BLaER1 treated with 17β-estradiol and CSF1 and Interleukin-3, amounts not matched to agents 10 nM and 100 nM (cell line): ENCODE results near the gene APAF1.

ENCODE experiments used
- H3K27ac ChIP-seq, 11 experiments: shearing (Covaris generic); formaldehyde crosslinking; 2 replicates each; pipeline ENCODE4 v1.8.1; 2022
- H3K27me3 ChIP-seq, 11 experiments: shearing (Covaris generic); formaldehyde crosslinking; 2 replicates each; pipeline ENCODE4 v1.8.1; 2022
- H3K36me3 ChIP-seq, 11 experiments: shearing (Covaris generic); formaldehyde crosslinking; 2 replicates each; pipeline ENCODE4 v1.8.1; 2022
- H3K4me1 ChIP-seq, 10 experiments: shearing (Covaris generic); formaldehyde crosslinking; 2 replicates each; pipeline ENCODE4 v1.8.1; 2022
- H3K4me2 ChIP-seq, 11 experiments: shearing (Covaris generic); formaldehyde crosslinking; 2 replicates each; pipeline ENCODE4 v1.8.1; 2022
- H3K4me3 ChIP-seq, 10 experiments: shearing (Covaris generic); formaldehyde crosslinking; 2 replicates each; pipeline ENCODE4 v1.8.1; 2022
- H3K9ac ChIP-seq, 11 experiments: shearing (Covaris generic); formaldehyde crosslinking; 2 replicates each; pipeline ENCODE4 v1.8.1; 2022
- H3K9me3 ChIP-seq, 11 experiments: shearing (Covaris generic); formaldehyde crosslinking; replicated peaks in 1 of 11; 2 replicates each; pipeline ENCODE4 v1.8.1; 2022
- H4K20me1 ChIP-seq, 11 experiments: shearing (Covaris generic); formaldehyde crosslinking; 2 replicates each; pipeline ENCODE4 v1.8.1; 2022
- Cebpa-rat ChIP-seq, 11 experiments: shearing (Covaris generic); IDR thresholded peaks; 2 replicates each; pipeline ENCODE4 v1.8.1; 2022

The APAF1 gene

DNA sequence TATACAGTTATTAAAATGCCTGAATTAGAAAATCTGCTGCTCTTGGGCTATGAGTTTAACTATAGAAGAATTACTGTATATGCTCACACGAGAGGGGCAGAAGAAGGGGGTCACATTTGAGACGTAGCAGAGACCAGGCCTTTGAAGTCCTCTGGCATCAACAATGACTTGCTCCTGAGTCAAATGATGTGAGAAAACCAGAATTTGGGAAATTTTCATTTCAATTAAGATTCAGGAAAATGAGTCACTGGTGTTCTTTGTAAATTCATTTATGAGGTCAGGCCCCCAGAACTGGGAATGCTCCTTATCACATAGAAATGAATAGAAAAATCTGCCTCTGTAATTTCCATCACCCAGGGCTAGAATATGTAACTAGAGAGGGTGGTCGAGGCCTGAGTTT is 92.9 kb downstream of the APAF1 start:
- H3K27ac ChIP-seq = no peak overlapping the region
- H3K36me3 ChIP-seq = peaks cover 29 to 59% (median 40%) of the 10 kb centered on the region in 11 experiments
- no peak overlapping the region for H3K4me2 ChIP-seq
- H4K20me1 ChIP-seq = peaks cover 0 to 9% (median 0%) of the 10 kb centered on the region in 11 experiments; a peak in 2 of 22 replicates
- H3K9ac ChIP-seq = no peak overlapping the region
- no peaks in the 10 kb centered on the region; a peak in 1 of 22 replicates for H3K9me3 ChIP-seq
- H3K4me1 ChIP-seq = no peaks in the 10 kb centered on the region
- H3K4me3 ChIP-seq = no peak overlapping the region
- H3K27me3 ChIP-seq = no peaks in the 10 kb centered on the region
- TF ChIP-seq Cebpa-rat (IDR thresholded peaks at IDR 0.05) = no peak

- Histone ChIP-seq H3K27ac (no peak overlapping the region), H4K20me1 (peaks cover 0 to 9% (median 0%) of the 10 kb centered on the region in 11 experiments; a peak in 2 of 22 replicates), H3K4me1 (no peaks in the 10 kb centered on the region), H3K4me3 (no peak overlapping the region), H3K27me3 (no peaks in the 10 kb centered on the region), H3K9ac (no peak overlapping the region), H3K4me2 (no peak overlapping the region), H3K36me3 (peaks cover 24 to 53% (median 38%) of the 10 kb centered on the region in 11 experiments), H3K9me3 (no peaks in the 10 kb centered on the region; a peak in 1 of 22 replicates)
- no peak for TF ChIP-seq Cebpa-rat (IDR thresholded peaks at IDR 0.05)
Observed at GRCh38 chr12:98738539-98738938, 93.4 kb downstream of the APAF1 start.

GRCh38 chr12:98740751-98741150 is 95.7 kb downstream of the APAF1 start:
- H4K20me1 ChIP-seq = peaks cover 0 to 9% (median 0%) of the 10 kb centered on the region in 11 experiments; a peak in 1 of 22 replicates
- H3K4me3 ChIP-seq = no peak overlapping the region
- H3K4me2 ChIP-seq = no peak overlapping the region
- no peaks in the 10 kb centered on the region; a peak in 2 of 22 replicates for H3K9me3 ChIP-seq
- peaks cover 4 to 44% (median 25%) of the 10 kb centered on the region in 11 experiments; a peak in 20 of 22 replicates for H3K36me3 ChIP-seq
- TF ChIP-seq Cebpa-rat (IDR thresholded peaks at IDR 0.05) = no peak
- H3K9ac ChIP-seq = no peak overlapping the region
- no peaks in the 10 kb centered on the region for H3K4me1 ChIP-seq
- H3K27me3 ChIP-seq = no peaks in the 10 kb centered on the region
- H3K27ac ChIP-seq = no peak overlapping the region

GRCh38 chr12:98741196-98741555 is 96.1 kb downstream of the APAF1 start:
- H3K9me3 ChIP-seq = no peaks in the 10 kb centered on the region; a peak in 2 of 22 replicates
- no peak overlapping the region for H3K4me3 ChIP-seq
- peaks cover under 1 to 44% (median 25%) of the 10 kb centered on the region in 11 experiments; a peak in 17 of 22 replicates for H3K36me3 ChIP-seq
- TF ChIP-seq Cebpa-rat (IDR thresholded peaks at IDR 0.05) = no peak
- H3K27ac ChIP-seq = no peak overlapping the region
- no peaks in the 10 kb centered on the region for H3K27me3 ChIP-seq
- H4K20me1 ChIP-seq = peaks cover 0 to 9% (median 0%) of the 10 kb centered on the region in 11 experiments; a peak in 1 of 22 replicates
- H3K4me1 ChIP-seq = no peaks in the 10 kb centered on the region
- H3K9ac ChIP-seq = no peak overlapping the region
- H3K4me2 ChIP-seq = no peak overlapping the region

GRCh38 chr12:98741556-98742265 is 96.6 kb downstream of the APAF1 start:
- H3K4me2 ChIP-seq = no peak overlapping the region
- no peak overlapping the region for H3K9ac ChIP-seq
- H4K20me1 ChIP-seq = peaks cover 0 to 4% (median 0%) of the 10 kb centered on the region in 11 experiments; a peak in 1 of 22 replicates
- H3K9me3 ChIP-seq = no peaks in the 10 kb centered on the region; a peak in 2 of 22 replicates
- no peak overlapping the region for H3K27ac ChIP-seq
- H3K36me3 ChIP-seq = peaks cover 0 to 46% (median 23%) of the 10 kb centered on the region in 11 experiments; a peak in 15 of 22 replicates
- H3K27me3 ChIP-seq = no peaks in the 10 kb centered on the region
- TF ChIP-seq Cebpa-rat (IDR thresholded peaks at IDR 0.05) = no peak
- H3K4me3 ChIP-seq = no peak overlapping the region
- H3K4me1 ChIP-seq = no peaks in the 10 kb centered on the region

- no peaks in the 10 kb centered on the region for H3K27me3 ChIP-seq
- H3K27ac ChIP-seq = no peak overlapping the region
- H3K9ac ChIP-seq = no peak overlapping the region
- no peak overlapping the region for H3K4me2 ChIP-seq
- no peaks in the 10 kb centered on the region; a peak in 2 of 22 replicates for H3K9me3 ChIP-seq
- H3K36me3 ChIP-seq = peaks cover 0 to 53% (median 23%) of the 10 kb centered on the region in 11 experiments; a peak in 14 of 22 replicates
- H3K4me1 ChIP-seq = no peaks in the 10 kb centered on the region
- no peaks in the 10 kb centered on the region for H4K20me1 ChIP-seq
- no peak for TF ChIP-seq Cebpa-rat (IDR thresholded peaks at IDR 0.05)
- no peak overlapping the region for H3K4me3 ChIP-seq
Observed at GRCh38 chr12:98743362-98743953, 98.4 kb downstream of the APAF1 start.

- Histone ChIP-seq H4K20me1 (no peaks in the 10 kb centered on the region), H3K4me1 (no peaks in the 10 kb centered on the region), H3K9ac (no peak overlapping the region), H3K4me3 (no peak overlapping the region), H3K4me2 (no peak overlapping the region), H3K27ac (no peak overlapping the region), H3K36me3 (peaks cover 0 to 61% (median 34%) of the 10 kb centered on the region in 11 experiments; a peak in 15 of 22 replicates), H3K9me3 (no peaks in the 10 kb centered on the region; a peak in 2 of 22 replicates), H3K27me3 (no peaks in the 10 kb centered on the region)
- no peak for TF ChIP-seq Cebpa-rat (IDR thresholded peaks at IDR 0.05)
Observed at GRCh38 chr12:98744680-98745079, 99.6 kb downstream of the APAF1 start.

- Histone ChIP-seq H3K27ac (no peak overlapping the region), H3K9me3 (no peaks in the 10 kb centered on the region; a peak in 2 of 22 replicates), H3K4me3 (no peak overlapping the region), H3K4me2 (no peak overlapping the region), H3K4me1 (no peaks in the 10 kb centered on the region), H3K27me3 (no peaks in the 10 kb centered on the region), H4K20me1 (no peaks in the 10 kb centered on the region), H3K36me3 (peaks cover 0 to 72% (median 44%) of the 10 kb centered on the region in 11 experiments; a peak in 16 of 22 replicates), H3K9ac (no peak overlapping the region)
- no peak for TF ChIP-seq Cebpa-rat (IDR thresholded peaks at IDR 0.05)
Observed at GRCh38 chr12:98745578-98746391, 100.7 kb downstream of the APAF1 start.

DNA sequence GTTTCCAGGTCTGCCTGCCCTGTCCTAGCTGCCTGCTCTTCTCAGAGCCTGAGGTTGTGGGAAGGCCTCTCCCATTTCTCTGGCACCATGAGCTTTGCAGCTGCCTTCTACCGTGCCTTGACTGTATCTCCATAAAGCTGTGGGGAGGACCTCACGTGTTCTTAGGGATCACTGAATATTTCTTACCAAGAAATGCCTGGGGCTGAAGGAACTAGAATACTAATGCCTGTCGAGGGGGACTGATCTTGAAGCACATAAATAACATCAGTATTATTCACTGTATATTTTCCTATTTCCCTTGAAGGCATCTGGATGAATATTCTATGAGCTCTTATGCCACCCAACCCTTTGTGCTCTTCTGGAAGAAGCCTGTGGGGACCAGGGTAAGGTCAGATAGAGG is 103.4 kb downstream of the APAF1 start:
- H3K27ac ChIP-seq = no peak overlapping the region
- H3K36me3 ChIP-seq = peaks cover 0 to 72% (median 55%) of the 10 kb centered on the region in 11 experiments; a peak in 16 of 22 replicates
- no peak overlapping the region for H3K9ac ChIP-seq
- no peaks in the 10 kb centered on the region for H3K4me1 ChIP-seq
- H3K4me2 ChIP-seq = no peak overlapping the region
- TF ChIP-seq Cebpa-rat (IDR thresholded peaks at IDR 0.05) = no peak
- H3K9me3 ChIP-seq = no peaks in the 10 kb centered on the region; a peak in 1 of 22 replicates
- H4K20me1 ChIP-seq = no peaks in the 10 kb centered on the region
- no peaks in the 10 kb centered on the region for H3K27me3 ChIP-seq
- H3K4me3 ChIP-seq = no peak overlapping the region
